IPS-18c (cell line): Measurements from ENCODE around the gene TNFRSF21.

Experiments used
- H3K4me3 ChIP-seq: 2 replicates; pipeline ENCODE4 v1.7.0; 2013; ENCODE audit warnings: low read depth, mild to moderate bottlenecking, low read length, moderate library complexity; ENCODE audit not compliant: insufficient read depth
- H3K9me3 ChIP-seq: one replicate; pipeline ENCODE4 v1.6.1; 2013; ENCODE audit warnings: mild to moderate bottlenecking, low read length, moderate library complexity; ENCODE audit not compliant: control insufficient read depth, insufficient read depth

Gene TNFRSF21

DNA sequence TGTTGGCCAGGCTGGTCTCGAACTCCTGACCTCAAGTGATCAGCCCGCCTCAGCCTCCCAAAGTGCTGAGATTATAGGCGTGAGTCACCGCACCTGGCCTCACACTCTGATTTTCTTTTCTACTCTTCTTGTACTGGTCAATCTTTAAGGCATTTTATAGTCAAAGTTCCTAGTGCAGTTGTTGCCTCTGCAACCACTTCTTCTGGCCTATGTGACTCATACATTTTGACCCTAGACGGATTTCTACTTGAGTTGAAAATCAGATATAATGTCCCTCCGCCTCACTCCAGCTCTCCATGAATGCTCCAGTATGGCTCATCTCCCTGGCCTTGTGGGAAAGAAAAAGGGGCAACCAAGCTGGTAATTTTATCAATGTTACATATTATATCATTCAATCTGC, 42.4 kb downstream of the TNFRSF21 start:
- no peaks in the 10 kb centered on the region for H3K9me3 ChIP-seq
- H3K4me3 ChIP-seq: no peak overlapping the region

DNA sequence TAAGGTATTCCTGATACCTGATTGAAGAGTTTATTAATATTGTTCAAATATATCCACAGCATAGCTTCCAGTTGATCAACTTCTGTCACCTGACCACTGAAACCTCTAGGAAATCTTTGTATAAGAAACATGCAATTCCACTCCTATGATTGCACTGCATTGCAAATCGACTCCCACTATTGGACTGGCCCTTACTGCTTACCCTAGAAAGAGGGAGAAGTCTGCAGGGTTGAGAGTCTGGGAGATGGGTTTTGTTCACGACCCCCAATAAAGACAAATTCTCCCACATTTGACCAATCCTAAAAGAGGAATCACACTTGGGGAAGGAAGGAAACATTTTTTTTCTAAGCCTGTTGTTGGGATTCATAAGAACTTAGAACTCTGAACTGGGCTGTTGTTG, 43.7 kb downstream of the TNFRSF21 start:
- H3K9me3 ChIP-seq: no peaks in the 10 kb centered on the region
- H3K4me3 ChIP-seq: no peak overlapping the region

DNA sequence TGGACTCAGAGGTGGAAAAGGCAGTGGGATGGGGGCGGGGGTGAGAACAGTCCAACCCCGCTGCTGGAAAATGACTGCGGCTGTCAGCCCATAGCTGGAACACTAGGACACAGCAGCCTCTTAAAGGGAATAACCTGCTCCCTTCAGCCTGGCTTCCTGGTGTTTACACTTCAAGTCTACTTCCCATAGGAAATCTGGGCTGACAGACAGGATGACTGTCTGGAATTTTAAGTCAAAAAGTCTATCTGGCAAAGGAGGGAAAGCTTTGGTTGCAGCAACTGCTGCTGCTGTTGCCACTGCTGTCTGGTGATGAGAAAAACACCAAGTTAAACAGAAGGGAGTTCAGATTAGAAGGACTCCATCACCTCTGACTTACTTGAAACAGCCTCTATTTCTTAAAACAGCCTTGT, 44.9 kb downstream of the TNFRSF21 start:
- Histone ChIP-seq H3K4me3 (no peak overlapping the region), H3K9me3 (no peaks in the 10 kb centered on the region)

DNA sequence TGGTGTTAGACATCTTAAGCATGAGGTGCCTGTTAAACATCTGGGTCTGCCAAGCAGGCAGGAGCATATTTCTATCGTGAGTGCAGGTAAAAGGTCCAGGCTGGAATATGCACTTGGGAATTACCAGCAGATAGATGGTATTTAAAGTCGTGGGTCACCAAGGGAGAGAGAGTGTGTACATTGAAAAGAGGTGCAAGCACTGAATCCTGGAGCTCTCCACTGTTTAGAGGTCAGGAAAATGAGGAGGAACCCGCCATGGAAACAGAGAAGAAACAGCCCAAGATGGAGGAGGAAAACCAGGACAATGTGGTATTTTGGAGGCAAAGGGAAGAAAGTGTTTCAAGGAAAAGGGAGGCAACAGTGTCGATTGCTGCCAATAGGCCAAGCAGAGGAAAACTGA, 46.4 kb downstream of the TNFRSF21 start:
- H3K4me3 ChIP-seq: no peak overlapping the region
- no peaks in the 10 kb centered on the region for H3K9me3 ChIP-seq

DNA sequence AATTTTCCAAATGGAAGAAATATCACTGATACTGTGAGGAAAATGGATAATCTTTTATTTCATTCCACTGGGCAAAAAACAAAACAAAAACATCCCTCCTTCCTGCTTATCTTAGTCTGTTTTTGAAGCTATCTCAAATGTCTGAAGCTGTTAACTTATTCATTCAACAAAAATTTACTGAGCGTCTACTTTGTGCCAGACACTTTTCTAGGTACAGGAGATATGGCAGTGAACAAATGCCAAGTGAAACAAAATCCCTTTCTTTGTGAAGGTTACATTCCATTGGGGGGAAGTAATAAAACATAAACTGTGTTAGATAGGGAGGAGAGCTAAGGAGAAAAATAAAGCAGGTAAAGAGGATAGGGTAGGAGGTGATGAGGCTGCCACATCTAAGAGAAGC, 47.5 kb downstream of the TNFRSF21 start:
- Histone ChIP-seq H3K9me3 (no peaks in the 10 kb centered on the region), H3K4me3 (no peak overlapping the region)

DNA sequence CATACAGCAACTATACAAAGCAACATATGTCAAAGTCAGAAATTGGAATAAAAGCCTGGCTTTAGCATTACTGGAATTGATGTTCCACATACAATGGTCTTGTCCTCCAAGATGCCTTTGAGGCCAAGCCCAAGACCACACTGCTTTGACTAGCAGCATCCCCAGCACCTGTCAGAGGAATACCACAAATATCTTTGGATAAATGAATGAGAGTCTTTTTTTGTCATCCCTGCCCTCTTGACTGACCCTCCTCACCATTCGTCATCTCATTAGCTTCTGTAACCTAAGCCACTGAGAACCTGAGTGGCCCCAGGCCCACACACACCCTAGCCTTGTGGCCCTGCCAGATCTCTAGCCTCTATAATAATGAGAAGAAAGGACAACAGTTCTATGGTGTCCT, 48.5 kb downstream of the TNFRSF21 start:
- H3K4me3 ChIP-seq: no peak overlapping the region
- no peaks in the 10 kb centered on the region for H3K9me3 ChIP-seq

DNA sequence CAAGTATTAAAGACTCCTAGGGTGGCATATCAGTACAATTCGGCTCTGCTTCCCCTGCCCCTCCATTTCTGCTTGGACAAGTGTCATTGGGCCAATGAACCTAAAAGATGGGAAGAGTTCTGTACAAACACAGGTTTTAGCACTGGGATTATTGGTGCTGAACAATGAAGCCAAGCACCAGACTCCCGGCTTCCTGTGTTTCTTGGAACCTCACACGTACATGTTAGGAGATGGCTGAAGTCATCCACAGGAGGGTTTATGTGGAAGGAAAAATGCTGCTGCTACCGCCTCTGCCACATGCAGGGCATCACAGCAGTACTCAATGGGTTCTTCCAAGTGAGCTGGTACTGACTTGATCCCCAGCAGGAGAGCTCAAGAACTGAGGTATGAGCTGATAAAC, 49.7 kb downstream of the TNFRSF21 start:
- H3K4me3 ChIP-seq: no peak overlapping the region
- H3K9me3 ChIP-seq: no peaks in the 10 kb centered on the region

DNA sequence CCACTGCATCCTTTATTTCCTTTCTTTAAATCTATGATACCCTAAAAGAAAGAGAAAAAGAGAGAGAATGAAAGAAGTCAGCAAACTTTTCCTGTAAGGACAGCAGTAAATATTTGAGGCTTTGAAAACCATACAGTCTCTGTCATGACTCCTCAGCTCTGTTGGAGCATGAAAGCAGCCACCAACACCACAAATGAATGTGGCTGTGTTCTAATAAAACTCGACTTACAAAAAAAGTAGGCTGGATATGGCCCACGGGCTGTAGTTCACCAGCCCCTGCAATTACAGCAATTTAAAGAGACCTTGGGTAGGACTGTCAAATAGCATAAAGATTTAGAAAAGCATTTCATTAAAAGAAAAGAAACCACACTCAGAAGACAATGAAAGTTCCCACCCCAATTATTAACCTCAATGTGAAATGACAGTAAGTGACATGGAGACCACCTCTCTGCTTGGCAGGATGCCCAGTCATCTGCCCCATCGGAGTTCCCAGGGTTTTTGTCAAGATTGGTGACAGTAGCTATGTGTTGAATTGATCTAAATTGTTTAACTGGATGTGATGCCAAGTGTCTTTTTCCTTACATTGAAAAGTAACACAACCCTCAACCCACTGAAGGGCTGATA, 50.9 kb downstream of the TNFRSF21 start:
- Histone ChIP-seq H3K4me3 (no peak overlapping the region), H3K9me3 (no peaks in the 10 kb centered on the region)

DNA sequence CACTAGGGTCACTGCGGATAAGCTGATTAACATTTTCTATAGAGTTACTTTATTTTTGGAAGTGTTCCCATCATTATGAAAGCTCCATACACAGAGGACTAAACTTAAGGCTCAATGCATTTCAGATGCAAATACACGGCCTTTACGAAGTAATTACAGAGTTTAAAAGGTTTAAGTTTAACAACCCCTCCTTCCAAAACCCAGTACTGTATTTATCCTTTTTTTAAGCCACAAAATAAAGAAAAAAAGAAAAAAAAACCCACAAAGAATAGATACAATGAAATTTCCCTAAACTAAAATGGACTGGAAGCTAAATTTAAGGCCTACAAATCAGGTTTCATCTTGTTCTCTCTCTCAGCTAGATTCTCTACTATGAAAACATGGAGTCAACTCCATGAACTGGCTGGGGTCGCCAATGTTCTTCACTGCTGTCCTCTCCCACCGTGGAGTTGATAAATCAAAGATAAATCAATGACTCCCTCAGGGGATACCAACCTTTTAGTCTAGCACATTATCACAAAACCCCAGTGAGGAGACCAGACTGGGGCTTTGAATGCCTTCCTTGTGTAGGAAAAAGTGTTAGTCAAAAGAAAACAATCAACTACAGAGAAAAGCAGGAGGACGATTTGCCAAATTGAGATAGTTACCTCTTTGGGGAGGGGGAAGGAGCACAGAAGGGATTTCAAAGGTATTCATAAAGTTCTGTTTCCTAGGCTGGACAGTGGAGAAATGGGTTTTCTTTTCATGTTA, 52.5 kb downstream of the TNFRSF21 start:
- Histone ChIP-seq H3K4me3 (no peak overlapping the region), H3K9me3 (no peaks in the 10 kb centered on the region)

DNA sequence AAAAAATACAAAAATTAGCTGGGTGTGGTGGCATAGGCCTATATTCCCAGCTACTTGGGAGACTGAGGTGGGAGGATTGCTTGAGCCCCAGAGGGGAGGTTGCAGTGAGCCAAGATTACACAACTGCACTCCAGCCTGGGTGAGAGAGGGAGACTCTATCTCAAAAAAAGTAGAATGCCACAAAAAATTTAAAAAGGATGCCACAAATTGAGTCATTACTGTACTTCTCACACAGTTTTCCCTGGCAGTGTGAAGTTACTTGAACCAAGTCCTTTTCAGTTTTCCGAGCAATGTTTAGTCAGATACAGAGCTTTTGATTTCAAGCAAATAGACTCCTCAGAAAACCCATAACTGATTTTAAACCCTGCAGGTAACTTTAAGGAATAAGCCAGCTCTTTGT, 53.3 kb downstream of the TNFRSF21 start:
- H3K9me3 ChIP-seq: no peaks in the 10 kb centered on the region

DNA sequence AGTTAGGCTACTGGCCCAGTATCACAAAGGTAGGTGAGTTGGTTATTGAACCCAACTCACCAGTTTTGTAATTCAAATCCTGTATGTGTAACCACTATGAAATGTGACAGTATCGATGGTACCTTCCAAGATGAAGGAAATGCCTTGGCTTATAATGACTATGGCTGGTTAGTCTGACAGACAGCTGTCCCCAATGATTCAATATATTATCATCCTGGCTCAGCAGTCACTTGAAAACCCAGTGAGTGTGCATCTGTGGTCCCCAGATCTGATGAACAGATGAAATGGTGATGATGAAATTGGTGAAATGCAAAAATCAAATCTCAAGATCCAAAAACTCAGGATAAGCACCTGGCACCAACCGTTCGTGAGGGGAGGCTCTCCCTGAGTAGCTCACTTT, 54.8 kb downstream of the TNFRSF21 start:
- Histone ChIP-seq H3K4me3 (no peak overlapping the region), H3K9me3 (no peaks in the 10 kb centered on the region)

More for the DNA sequence above, 53.3 kb downstream of the TNFRSF21 start:
- no peak overlapping the region for H3K4me3 ChIP-seq

DNA sequence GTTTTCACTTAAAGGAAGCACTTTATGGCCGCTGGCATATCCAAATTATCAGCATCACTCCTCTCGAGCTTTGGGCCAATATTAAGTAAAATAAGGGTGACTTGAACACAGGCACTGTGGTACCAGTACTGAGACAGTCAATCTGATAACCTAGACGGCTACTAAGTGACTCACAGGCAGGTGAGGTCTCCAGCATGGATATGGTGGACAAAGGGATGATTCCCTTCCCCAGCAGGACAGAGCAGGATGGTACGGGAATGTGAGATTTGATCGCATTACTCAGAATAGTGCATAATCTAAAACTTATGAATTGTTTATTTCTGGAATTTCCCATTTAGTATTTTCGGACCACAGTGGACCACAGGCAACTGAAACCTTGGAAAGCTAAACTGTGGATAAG, 55.7 kb downstream of the TNFRSF21 start:
- no peaks in the 10 kb centered on the region for H3K9me3 ChIP-seq
- no peak overlapping the region for H3K4me3 ChIP-seq

DNA sequence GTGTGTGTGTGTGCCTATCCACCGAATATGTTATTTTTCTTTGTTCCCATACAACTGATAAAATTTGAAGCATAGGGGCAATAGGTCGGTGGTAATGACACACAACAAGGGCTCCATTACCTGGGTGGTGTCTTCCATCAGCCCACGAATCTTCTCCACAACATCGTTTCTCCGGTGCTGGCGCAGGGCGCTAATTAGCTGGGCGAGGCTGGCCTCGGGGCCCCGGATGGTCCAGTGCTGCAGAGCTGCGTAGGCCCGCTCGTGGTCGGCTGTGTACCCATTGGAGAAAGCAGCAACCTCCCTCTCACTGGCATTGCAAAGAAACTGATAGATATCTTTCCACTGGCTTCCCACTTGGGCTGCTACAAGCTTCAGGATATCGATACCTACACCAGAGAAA, 56.6 kb downstream of the TNFRSF21 start:
- no peak overlapping the region for H3K4me3 ChIP-seq
- no peaks in the 10 kb centered on the region for H3K9me3 ChIP-seq

DNA sequence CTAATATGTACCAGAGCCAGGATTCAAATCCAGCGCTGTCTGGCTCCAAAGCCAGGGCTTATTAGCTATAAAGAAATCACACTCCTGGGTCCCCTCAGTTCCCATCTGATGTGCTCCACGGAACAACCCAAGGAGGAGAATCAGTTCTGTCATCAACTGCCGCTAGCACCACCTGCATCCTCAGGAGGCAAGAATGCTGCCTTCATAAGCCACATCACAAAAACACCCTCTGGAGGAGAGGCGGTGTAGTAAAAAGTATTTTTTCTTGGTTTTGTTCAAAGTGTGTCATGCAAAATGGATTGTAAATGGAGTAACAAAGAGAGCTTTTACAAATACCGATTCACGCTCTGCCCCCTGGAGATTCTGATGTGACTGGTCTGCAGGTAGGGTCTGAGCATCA, 57.1 kb downstream of the TNFRSF21 start:
- H3K4me3 ChIP-seq: no peak overlapping the region
- no peaks in the 10 kb centered on the region for H3K9me3 ChIP-seq

DNA sequence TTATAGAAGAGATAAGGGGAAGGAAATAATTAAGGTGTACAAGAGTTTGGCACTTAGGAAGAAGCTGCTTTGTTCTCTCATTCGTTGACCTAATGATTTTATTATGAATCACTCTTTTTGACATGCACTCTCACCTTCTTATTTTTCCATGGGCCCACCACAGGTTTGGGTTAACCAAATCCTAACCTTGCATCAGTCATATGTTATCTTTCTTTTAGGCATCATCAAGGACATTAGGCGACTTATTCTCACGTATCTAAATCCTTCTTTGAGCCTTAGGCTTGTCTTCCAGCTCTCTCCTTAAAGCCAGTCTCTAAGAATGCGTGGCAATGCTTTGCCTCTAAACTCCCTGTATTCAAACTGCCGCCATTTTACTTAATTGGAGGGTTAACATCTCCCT, 58.3 kb downstream of the TNFRSF21 start:
- no peaks in the 10 kb centered on the region for H3K9me3 ChIP-seq
- no peak overlapping the region for H3K4me3 ChIP-seq

DNA sequence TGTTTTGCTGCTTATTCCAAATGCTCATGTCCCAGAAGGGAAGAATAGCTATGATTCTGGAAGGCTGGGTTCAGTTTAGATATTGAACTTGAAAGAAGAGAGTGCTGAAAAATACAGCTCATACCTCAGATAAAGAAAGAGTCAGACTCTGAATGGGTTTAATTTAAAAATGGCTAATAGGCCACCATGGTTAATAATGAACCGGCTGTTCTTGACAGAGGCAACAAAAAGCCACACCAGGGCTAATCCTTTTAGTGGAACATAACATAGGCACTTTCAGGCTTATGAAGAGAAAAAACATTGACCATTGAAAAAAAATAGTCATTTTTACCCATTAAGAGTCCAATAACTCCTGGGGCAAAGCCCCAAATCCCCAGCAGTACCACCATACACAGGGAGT, 59.4 kb downstream of the TNFRSF21 start:
- no peak overlapping the region for H3K4me3 ChIP-seq
- H3K9me3 ChIP-seq: no peaks in the 10 kb centered on the region

DNA sequence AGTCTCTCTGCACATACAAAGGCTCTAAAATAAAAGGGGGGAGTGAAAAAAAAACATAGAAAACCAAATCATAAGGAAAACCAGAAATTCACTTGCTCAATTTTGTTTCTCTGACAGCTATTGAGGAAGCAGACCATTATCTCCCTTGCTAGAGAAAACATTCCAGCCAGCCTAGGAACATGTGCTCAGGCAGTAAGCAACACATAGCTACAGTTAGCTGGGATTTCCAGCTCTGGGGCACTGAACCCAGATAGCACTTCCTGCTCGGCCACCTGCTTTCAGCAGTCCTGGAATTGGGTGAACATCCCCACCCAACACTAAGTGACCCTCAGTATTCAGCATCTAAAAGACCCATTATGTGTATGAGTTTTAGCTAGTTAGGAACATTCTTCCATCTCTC, 61.3 kb downstream of the TNFRSF21 start:
- no peaks in the 10 kb centered on the region for H3K9me3 ChIP-seq
- H3K4me3 ChIP-seq: no peak overlapping the region

DNA sequence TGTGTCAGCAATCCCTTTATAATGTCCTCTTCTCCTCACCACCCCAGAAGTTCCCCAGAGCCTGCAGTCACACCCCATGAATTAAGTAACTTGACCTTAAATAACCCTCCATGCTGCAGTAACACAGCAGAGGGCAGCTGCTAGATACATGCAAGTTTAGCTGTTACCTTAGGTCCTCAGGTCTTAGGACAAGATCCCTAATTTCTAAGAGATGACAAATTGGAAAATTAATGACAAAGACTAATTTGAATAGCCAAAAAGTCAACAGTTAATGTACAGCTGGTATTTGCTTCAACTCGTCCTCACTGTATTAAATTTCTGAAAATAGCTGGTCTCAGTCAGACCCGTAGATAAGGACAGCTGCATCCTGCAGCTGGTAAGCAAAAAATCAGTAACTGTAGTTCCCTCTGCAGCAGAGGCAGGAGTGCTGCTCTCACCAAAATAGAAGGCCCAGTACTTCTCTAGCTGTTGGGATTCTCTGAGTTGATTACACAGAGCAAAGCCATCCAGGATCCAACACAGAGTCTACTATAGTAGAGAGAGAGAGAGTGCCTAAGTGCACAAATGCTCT, 62.4 kb downstream of the TNFRSF21 start:
- no peaks in the 10 kb centered on the region for H3K9me3 ChIP-seq
- H3K4me3 ChIP-seq: no peak overlapping the region
